Liver (tissue), 3 donors: Measurements from ENCODE around the gene RAE1.

ENCODE experiments used
- ATF3 ChIP-seq: IDR thresholded peaks from 2 replicates; pipeline ENCODE4 v1.6.1; 2016; ENCODE audit warnings: antibody characterized with exemption
- CTCF ChIP-seq: fragments of 150-350 bp; IDR thresholded peaks from 2 replicates; pipeline ENCODE4 v1.5.1; 2017; ENCODE audit warnings: improper control_type of control experiment, low read depth, low read length; ENCODE audit not compliant: missing input control
- EGR1 ChIP-seq, 2 donors: IDR thresholded peaks; 2 replicates each; pipeline ENCODE4 v1.6.1; 2016 to 2018; ENCODE audit warnings: antibody characterized with exemption in 2 of 2, low read depth in 2 of 2
- GABPA ChIP-seq, 2 donors: IDR thresholded peaks in 1 of 2; conservative IDR thresholded peaks in 1 of 2; 2 replicates each; pipeline ENCODE4 v1.6.1; 2016; ENCODE audit warnings: antibody characterized with exemption in 2 of 2, mild to moderate bottlenecking in 1 of 2, moderate library complexity in 1 of 2
- MAX ChIP-seq: IDR thresholded peaks from 2 replicates; pipeline ENCODE4 v1.6.1; 2016; ENCODE audit warnings: antibody characterized with exemption
- REST ChIP-seq: IDR thresholded peaks from 2 replicates; pipeline ENCODE4 v1.6.1; 2016; ENCODE audit warnings: antibody characterized with exemption, mild to moderate bottlenecking
- SP1 ChIP-seq: IDR thresholded peaks from 2 replicates; pipeline ENCODE4 v1.6.1; 2018; ENCODE audit warnings: antibody characterized with exemption, mild to moderate bottlenecking
- TAF1 ChIP-seq: conservative IDR thresholded peaks from 2 replicates; pipeline ENCODE4 v1.6.1; 2016; ENCODE audit warnings: antibody characterized with exemption, mild to moderate bottlenecking
- YY1 ChIP-seq: IDR thresholded peaks from 2 replicates; pipeline ENCODE4 v1.6.1; 2016; ENCODE audit warnings: antibody characterized with exemption, mild to moderate bottlenecking
- ZBTB33 ChIP-seq: IDR thresholded peaks from 2 replicates; pipeline ENCODE4 v1.6.1; 2016; ENCODE audit warnings: antibody characterized with exemption
- donor health status: healthy.
- donor health status: healthy.

- TF ChIP-seq TAF1 (no peak), CTCF (no peak), SP1 (no peak), REST (no peak), ZBTB33 (no peak), MAX (no peak), GABPA (IDR thresholded peaks at IDR 0.05 in 1 of 2, conservative IDR thresholded peaks at IDR 0.05 in 1 of 2) (no peak), YY1 (no peak), EGR1 (IDR thresholded peaks at IDR 0.05; ENCODE audit: low read depth in 2 of 2) (no peak), ATF3 (no peak)
Measured at GRCh38 chr20:57320358-57320757, 30.7 kb upstream of the RAE1 start.
